CD4-positive, CD25-positive, alpha-beta regulatory T cell (primary cell): ENCODE measurements around the gene AUH. TPM values are rescaled to one million over a fixed set of nuclear protein-coding genes. Genes with fewer than 3 reads are reported as not detected.

Experiments
- ATAC-seq, 2 donors: fragments of 150-1000 bp; cut with Tn5 transposase; one replicate each; pipeline ENCODE4 v1.10.0; 2021; ENCODE audit warnings: low read depth in 2 of 2, moderate number of reproducible peaks in 2 of 2, moderate library complexity in 1 of 2
- DNase-seq, 3 donors: peaks; one replicate each; pipeline versions ENCODE4 v3.0.0 to v3.0.0-alpha.2; 2012 to 2022; ENCODE audit warnings: mixed read lengths in 1 of 3
- H3K27ac ChIP-seq: one replicate; pipeline ENCODE4 v1.7.0; 2013; ENCODE audit warnings: mild to moderate bottlenecking, low read length; ENCODE audit not compliant: insufficient read depth, poor library complexity, severe bottlenecking
- H3K27me3 ChIP-seq: one replicate; pipeline ENCODE4 v1.7.0; 2013; ENCODE audit warnings: low read length; ENCODE audit not compliant: control insufficient read depth, insufficient read depth
- H3K36me3 ChIP-seq: one replicate; pipeline ENCODE4 v1.7.0; 2013; ENCODE audit warnings: mild to moderate bottlenecking, low read length, moderate library complexity; ENCODE audit not compliant: control insufficient read depth, insufficient read depth
- H3K4me1 ChIP-seq: 2 replicates; pipeline ENCODE4 v1.7.0; 2013; ENCODE audit warnings: mild to moderate bottlenecking, low read length; ENCODE audit not compliant: insufficient read depth, control insufficient read depth, poor library complexity, severe bottlenecking
- H3K4me3 ChIP-seq: one replicate; pipeline ENCODE4 v1.7.0; 2013; ENCODE audit warnings: low read depth, mild to moderate bottlenecking, low read length, moderate library complexity
- H3K9me3 ChIP-seq, 2 experiments: 1 replicate in 1 of 2; 2 replicates in 1 of 2; pipeline ENCODE4 v1.7.0; 2013; ENCODE audit warnings: low read length in 2 of 2, mild to moderate bottlenecking in 1 of 2, moderate library complexity in 1 of 2; ENCODE audit not compliant: control insufficient read depth in 2 of 2
- H3K27ac Mint-ChIP-seq, 3 donors: one replicate each; pipeline ENCODE4 v1.8.0; 2020 to 2022; ENCODE audit warnings: mild to moderate bottlenecking in 3 of 3, mixed read lengths in 3 of 3, moderate library complexity in 2 of 3
- H3K27me3 Mint-ChIP-seq: one replicate; pipeline ENCODE4 v1.8.0; 2022; ENCODE audit warnings: mild to moderate bottlenecking, mixed read lengths
- H3K36me3 Mint-ChIP-seq: one replicate; pipeline ENCODE4 v1.8.0; 2020; ENCODE audit warnings: mixed read lengths
- H3K4me1 Mint-ChIP-seq, 4 donors: one replicate each; pipeline ENCODE4 v1.8.0; 2020 to 2022; ENCODE audit warnings: mixed read lengths in 4 of 4, mild to moderate bottlenecking in 1 of 4
- H3K4me3 Mint-ChIP-seq, 4 donors: one replicate each; pipeline ENCODE4 v1.8.0; 2020 to 2022; ENCODE audit warnings: mild to moderate bottlenecking in 4 of 4, mixed read lengths in 4 of 4, moderate library complexity in 3 of 4
- H3K9me3 Mint-ChIP-seq, 7 donors: one replicate each; pipeline ENCODE4 v1.8.0; 2020 to 2022; ENCODE audit warnings: mixed read lengths in 7 of 7, mild to moderate bottlenecking in 3 of 7, moderate library complexity in 2 of 7
- polyA plus RNA-seq, 4 donors: library from polyadenylated mRNA; unstranded; fragments of 300-500 nt; fragmentation: Illumina TruSeq; gene quantifications; one replicate each; pipeline ENCODE4 v1.2.3, GENCODE V29; 2021
- total RNA-seq: library from RNA; stranded (reverse); gene quantifications from one replicate; pipeline ENCODE4 v1.2.3, GENCODE V29; 2022

The AUH gene
- total and polyA plus RNA-seq, 5 donors from 2014 or later, result 10.8 to 16.5 (median 14.9) TPM

DNA sequence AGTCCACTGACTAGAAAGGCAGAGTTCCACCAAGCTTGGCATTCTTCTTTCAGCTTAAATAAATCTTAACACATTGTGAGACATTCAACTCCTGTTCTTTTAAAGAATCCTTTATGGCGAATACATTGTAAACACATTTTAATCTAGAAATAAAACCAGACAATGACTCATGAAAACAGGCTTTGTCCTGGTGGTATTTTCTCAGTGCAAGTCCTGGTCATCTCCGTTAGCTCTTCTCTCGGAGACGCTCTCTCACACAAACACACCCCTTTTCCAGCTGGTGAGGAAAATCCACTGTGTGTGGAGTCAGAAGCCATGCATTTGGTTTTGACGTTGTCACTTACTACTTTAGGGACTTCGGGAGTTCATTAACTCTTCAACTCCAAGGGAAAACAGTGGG lies 140.4 kb downstream of the AUH start:
- Mint-ChIP-seq H3K27me3 (no peaks in the 10 kb centered on the region), H3K36me3 (peaks cover 28% of the 10 kb centered on the region), H3K9me3 (no peaks in the 10 kb centered on the region), H3K27ac (peak overlapping the region in 1 of 3 donors; percentile 62), H3K4me1 (peaks cover 0 to 2% (median 0%) of the 10 kb centered on the region in 4 donors), H3K4me3 (no peak overlapping the region)
- ATAC-seq, result no peak
- H3K27ac ChIP-seq, result no peak overlapping the region
- no peaks in the 10 kb centered on the region for H3K9me3 ChIP-seq
- no peak overlapping the region for H3K4me3 ChIP-seq
- no peaks in the 10 kb centered on the region for H3K27me3 ChIP-seq
- H3K4me1 ChIP-seq, result no peaks in the 10 kb centered on the region
- peaks cover 8% of the 10 kb centered on the region for H3K36me3 ChIP-seq
- no peak for DNase-seq

DNA sequence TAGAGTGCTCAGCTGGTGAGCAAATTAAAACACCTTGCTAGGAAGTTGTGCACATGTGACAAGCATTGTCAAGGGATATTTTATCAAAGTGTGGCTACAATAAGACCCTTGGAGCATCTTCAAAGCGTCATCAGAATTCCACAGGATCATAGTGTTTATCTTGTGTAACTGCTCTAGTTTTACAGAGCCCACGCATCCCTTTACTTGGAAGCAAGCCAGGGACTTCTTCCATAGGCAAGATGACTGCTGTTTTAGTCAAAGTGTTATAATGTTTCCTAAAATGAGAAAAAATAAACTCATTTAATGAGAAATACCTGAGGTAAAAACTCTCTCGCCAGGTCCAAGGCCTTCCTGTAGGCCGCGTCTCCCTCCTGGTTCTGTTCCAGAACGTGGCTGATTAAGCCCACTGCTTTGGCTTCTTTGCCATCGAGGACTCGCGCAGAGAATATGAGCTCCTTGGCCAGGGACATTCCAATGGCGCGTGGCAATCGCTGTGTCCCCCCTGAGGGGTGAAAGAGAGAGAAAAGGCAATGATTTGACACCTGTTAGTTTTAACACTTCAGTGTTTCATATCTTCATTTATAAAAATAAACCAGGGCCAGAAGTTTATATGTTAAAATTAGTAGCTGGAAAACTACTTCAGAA lies 141.1 kb downstream of the AUH start:
- H3K4me3 ChIP-seq, result no peak overlapping the region
- Mint-ChIP-seq H3K4me1 (peaks cover 0 to 2% (median 0%) of the 10 kb centered on the region in 4 donors), H3K27me3 (no peaks in the 10 kb centered on the region), H3K36me3 (peaks cover 28% of the 10 kb centered on the region), H3K9me3 (no peaks in the 10 kb centered on the region), H3K27ac (peak overlapping the region in 2 of 3 donors; percentile 43 to 62), H3K4me3 (no peak overlapping the region)
- H3K4me1 ChIP-seq, result no peaks in the 10 kb centered on the region
- no peak for ATAC-seq
- no peak for DNase-seq
- peaks cover 8% of the 10 kb centered on the region for H3K36me3 ChIP-seq
- no peaks in the 10 kb centered on the region for H3K9me3 ChIP-seq
- no peaks in the 10 kb centered on the region for H3K27me3 ChIP-seq
- no peak overlapping the region for H3K27ac ChIP-seq

DNA sequence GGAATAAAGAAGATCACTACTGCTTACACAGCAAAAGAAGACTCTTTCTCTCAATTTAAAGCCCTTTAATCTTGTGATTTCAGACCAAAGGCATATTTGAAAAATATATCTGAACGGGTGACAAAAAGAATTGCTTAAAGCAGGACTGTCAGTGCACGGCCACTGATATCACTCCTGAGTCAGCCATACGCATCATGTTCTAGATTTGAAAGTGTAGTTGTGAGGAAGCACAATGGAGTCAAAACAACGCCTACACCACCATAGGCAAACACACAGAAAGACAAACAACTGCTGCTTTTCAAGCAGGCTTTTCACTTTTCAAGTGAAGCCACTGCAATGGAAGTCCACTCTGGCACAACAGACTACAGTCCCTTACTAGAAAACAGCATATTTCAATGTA lies 141.7 kb downstream of the AUH start:
- Mint-ChIP-seq H3K9me3 (no peaks in the 10 kb centered on the region), H3K27me3 (no peaks in the 10 kb centered on the region), H3K4me1 (no peaks in the 10 kb centered on the region), H3K4me3 (no peak overlapping the region), H3K27ac (no peak overlapping the region), H3K36me3 (peaks cover 28% of the 10 kb centered on the region)
- Histone ChIP-seq H3K9me3 (no peaks in the 10 kb centered on the region), H3K4me3 (no peak overlapping the region), H3K27me3 (no peaks in the 10 kb centered on the region), H3K4me1 (no peaks in the 10 kb centered on the region), H3K36me3 (peaks cover 8% of the 10 kb centered on the region), H3K27ac (no peak overlapping the region)
- no peak for DNase-seq
- no peak for ATAC-seq

DNA sequence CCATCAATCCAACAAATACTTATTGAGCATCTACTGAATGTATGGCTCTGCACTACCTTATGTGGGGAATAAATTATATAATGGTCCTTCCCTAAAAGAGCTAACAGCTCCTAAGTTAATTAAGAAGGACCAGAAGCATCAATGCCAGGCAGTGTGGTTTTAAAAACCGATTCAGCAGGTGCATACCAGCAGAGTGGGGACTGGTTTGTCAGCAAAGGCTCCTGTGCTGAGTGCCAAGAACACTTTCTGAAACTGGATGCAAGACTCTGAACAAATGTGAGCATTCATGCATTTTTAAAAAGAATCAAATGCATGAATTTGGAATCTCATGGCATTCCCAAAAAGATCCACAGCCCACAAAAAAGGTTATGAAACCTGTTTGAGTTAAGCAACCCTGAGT lies 142.2 kb downstream of the AUH start:
- Histone ChIP-seq H3K4me3 (no peak overlapping the region), H3K9me3 (no peaks in the 10 kb centered on the region), H3K36me3 (peaks cover 8% of the 10 kb centered on the region), H3K4me1 (no peaks in the 10 kb centered on the region), H3K27me3 (no peaks in the 10 kb centered on the region), H3K27ac (no peak overlapping the region)
- H3K4me1 Mint-ChIP-seq, result no peaks in the 10 kb centered on the region
- H3K9me3 Mint-ChIP-seq, result no peaks in the 10 kb centered on the region
- H3K4me3 Mint-ChIP-seq, result no peak overlapping the region
- H3K27me3 Mint-ChIP-seq, result no peaks in the 10 kb centered on the region
- DNase-seq (no peak), ATAC-seq (no peak)
- H3K27ac Mint-ChIP-seq, result no peak overlapping the region
- peaks cover 28% of the 10 kb centered on the region for H3K36me3 Mint-ChIP-seq

DNA sequence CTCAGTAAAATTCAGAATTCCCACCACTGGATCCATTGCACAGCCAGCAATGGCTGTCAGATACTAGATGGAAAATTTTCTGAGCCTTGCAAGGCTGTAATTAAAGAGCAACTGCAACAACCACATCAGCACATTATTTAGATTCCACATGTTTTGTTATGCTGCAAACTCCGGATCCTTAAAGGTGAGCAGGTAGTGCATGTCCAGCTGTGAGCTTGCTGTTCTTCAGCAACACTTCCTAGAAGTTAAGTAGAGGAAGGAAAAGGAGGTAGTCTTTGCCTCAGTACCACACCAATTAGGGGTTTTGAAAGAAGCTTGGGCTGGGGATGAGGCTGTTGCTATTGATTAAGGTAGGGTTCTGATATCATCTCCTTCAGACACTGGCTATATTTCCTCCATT lies 144.3 kb downstream of the AUH start:
- Mint-ChIP-seq H3K27me3 (no peaks in the 10 kb centered on the region), H3K4me1 (peaks cover 0 to 5% (median 0%) of the 10 kb centered on the region in 4 donors), H3K27ac (no peak overlapping the region), H3K9me3 (no peaks in the 10 kb centered on the region), H3K4me3 (no peak overlapping the region), H3K36me3 (peaks cover 35% of the 10 kb centered on the region)
- ATAC-seq (no peak), DNase-seq (no peak)
- Histone ChIP-seq H3K4me1 (no peaks in the 10 kb centered on the region), H3K36me3 (peaks cover 8% of the 10 kb centered on the region), H3K27me3 (no peaks in the 10 kb centered on the region), H3K4me3 (no peak overlapping the region), H3K9me3 (no peaks in the 10 kb centered on the region), H3K27ac (no peak overlapping the region)

DNA sequence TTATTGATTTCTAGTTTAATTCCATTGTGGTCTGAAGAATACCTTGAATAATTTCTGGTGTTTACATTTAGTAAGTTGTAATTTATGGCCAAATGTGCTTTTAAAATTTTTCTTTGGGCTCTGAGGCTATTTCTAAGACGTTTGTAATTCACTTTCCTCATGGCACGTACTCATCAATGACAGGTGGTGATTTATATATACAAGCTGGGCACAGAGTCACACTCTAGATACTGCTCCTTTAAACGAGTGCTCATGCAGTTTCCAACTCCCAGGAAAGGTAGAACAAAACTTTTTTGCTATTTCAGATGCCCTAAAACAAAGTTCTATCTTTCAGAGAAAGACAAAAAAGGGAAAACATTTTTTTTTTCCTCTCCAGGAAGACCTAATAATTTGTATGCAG lies 146.9 kb downstream of the AUH start:
- Mint-ChIP-seq H3K4me3 (no peak overlapping the region), H3K27ac (no peak overlapping the region), H3K27me3 (no peaks in the 10 kb centered on the region), H3K4me1 (peaks cover 0 to 6% (median 2%) of the 10 kb centered on the region in 4 donors), H3K36me3 (peaks cover 17% of the 10 kb centered on the region), H3K9me3 (no peaks in the 10 kb centered on the region)
- H3K36me3 ChIP-seq, result peaks cover under 1% of the 10 kb centered on the region
- no peak for DNase-seq
- no peak overlapping the region for H3K4me3 ChIP-seq
- H3K4me1 ChIP-seq, result no peaks in the 10 kb centered on the region
- no peak for ATAC-seq
- no peaks in the 10 kb centered on the region for H3K9me3 ChIP-seq
- H3K27ac ChIP-seq, result no peak overlapping the region
- H3K27me3 ChIP-seq, result no peaks in the 10 kb centered on the region

DNA sequence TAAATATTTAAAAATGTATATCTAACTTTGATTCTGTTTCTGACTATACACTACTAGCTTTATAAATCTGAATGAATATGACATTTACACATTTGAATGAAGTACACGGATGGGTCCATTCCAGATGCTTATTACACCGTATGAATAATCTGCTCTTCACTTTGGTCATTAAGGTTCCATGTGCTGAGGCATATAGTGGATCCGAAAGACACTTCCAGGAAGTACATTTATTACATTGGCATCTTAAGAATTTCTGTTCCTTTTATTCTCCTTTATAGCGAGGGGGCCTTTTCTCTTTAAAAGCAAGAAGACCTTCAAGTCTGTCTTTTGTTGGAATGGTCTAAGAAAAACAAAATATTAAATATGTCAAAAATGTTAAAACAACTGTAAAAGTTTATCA lies 147.6 kb downstream of the AUH start:
- H3K36me3 Mint-ChIP-seq, result peaks cover 13% of the 10 kb centered on the region
- H3K9me3 Mint-ChIP-seq, result no peaks in the 10 kb centered on the region
- H3K4me3 ChIP-seq, result no peak overlapping the region
- H3K27me3 ChIP-seq, result no peaks in the 10 kb centered on the region
- no peak overlapping the region for H3K4me3 Mint-ChIP-seq
- no peaks in the 10 kb centered on the region for H3K4me1 ChIP-seq
- H3K36me3 ChIP-seq, result no peaks in the 10 kb centered on the region
- H3K27me3 Mint-ChIP-seq, result peaks cover under 1% of the 10 kb centered on the region
- DNase-seq, result no peak
- H3K27ac ChIP-seq, result no peak overlapping the region
- no peak for ATAC-seq
- no peaks in the 10 kb centered on the region for H3K9me3 ChIP-seq
- peaks cover 0 to 6% (median 2%) of the 10 kb centered on the region in 4 donors for H3K4me1 Mint-ChIP-seq
- no peak overlapping the region for H3K27ac Mint-ChIP-seq

DNA sequence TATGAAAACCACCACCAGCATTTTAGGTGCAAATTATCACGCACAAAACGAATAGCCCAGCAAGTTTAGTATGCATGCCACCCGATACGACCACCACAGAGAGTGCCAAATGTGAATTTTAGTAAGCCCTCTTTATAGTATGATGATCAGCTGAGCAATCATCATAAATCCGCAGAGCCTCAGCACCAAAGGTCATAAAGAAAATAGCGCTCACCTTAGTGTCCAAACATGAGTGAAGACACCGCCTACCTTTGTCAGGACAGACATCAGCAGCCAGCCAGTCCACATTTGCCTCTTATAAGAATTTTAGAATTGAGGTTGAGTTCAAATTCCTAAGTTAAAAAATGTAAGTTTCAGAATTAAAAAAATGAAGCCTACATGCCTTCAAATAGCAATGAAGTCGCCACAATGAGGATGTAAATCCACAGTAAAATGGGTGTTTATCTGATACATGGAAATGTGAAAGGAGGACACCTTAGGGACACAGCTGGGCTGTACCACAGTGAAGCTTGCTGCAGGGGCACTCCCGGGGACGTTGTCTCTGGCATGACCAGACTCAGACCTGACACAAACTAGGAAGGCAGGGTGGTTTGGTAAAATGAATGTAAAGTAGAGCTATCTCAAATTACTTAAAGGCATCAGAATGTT lies 149.0 kb downstream of the AUH start:
- no peaks in the 10 kb centered on the region for H3K9me3 Mint-ChIP-seq
- peaks cover 8% of the 10 kb centered on the region for H3K27me3 Mint-ChIP-seq
- peaks cover 8 to 16% (median 13%) of the 10 kb centered on the region in 4 donors for H3K4me1 Mint-ChIP-seq
- H3K27me3 ChIP-seq, result no peaks in the 10 kb centered on the region
- DNase-seq (no peak), ATAC-seq (no peak)
- no peak overlapping the region for H3K4me3 Mint-ChIP-seq
- peaks cover 7% of the 10 kb centered on the region for H3K36me3 Mint-ChIP-seq
- no peaks in the 10 kb centered on the region for H3K36me3 ChIP-seq
- peaks cover 7% of the 10 kb centered on the region for H3K4me1 ChIP-seq
- no peak overlapping the region for H3K27ac ChIP-seq
- peak overlapping the region in 1 of 3 donors; percentile 81 for H3K27ac Mint-ChIP-seq
- no peaks in the 10 kb centered on the region for H3K9me3 ChIP-seq
- H3K4me3 ChIP-seq, result no peak overlapping the region
